RWPE2 (cell line): ENCODE measurements around the gene CLBA1.
"Not testable (repeated sequence)": the region's sequence is repeated elsewhere in the genome, so short reads cannot be mapped to it uniquely, and the experiment has no call there.

Source experiments
- ATAC-seq: fragments of 200-7000 bp; cut with Tn5 transposase; 3 replicates; pipeline ENCODE4 v1.9.1; 2021; ENCODE audit warnings: low read depth
- DNase-seq: peaks from one replicate; pipeline ENCODE4 v3.0.0-alpha.2; 2020; ENCODE audit warnings: low spot score
- H3K27ac ChIP-seq: fragments of 450-650 bp; 2 replicates; pipeline ENCODE4 v1.5.1; 2017; ENCODE audit warnings: mild to moderate bottlenecking; ENCODE audit not compliant: poor library complexity, severe bottlenecking
- H3K27me3 ChIP-seq: fragments of 250-450 bp; sonication (Bioruptor Pico); 2 replicates; pipeline ENCODE4 v1.5.1; 2021; ENCODE audit warnings: mild to moderate bottlenecking, moderate library complexity; ENCODE audit not compliant: insufficient read depth, poor library complexity, severe bottlenecking
- H3K36me3 ChIP-seq: fragments of 250-450 bp; sonication (Bioruptor Pico); 2 replicates; pipeline ENCODE4 v1.5.1; 2020; ENCODE audit warnings: low read depth, mild to moderate bottlenecking, moderate library complexity
- H3K4me1 ChIP-seq: fragments of 250-450 bp; sonication (Bioruptor Pico); 2 replicates; pipeline ENCODE4 v1.5.1; 2021; ENCODE audit warnings: mild to moderate bottlenecking, moderate library complexity; ENCODE audit not compliant: insufficient read depth, poor library complexity, severe bottlenecking
- H3K4me3 ChIP-seq: fragments of 250-450 bp; sonication (Bioruptor Pico); 2 replicates; pipeline ENCODE4 v1.5.1; 2021; ENCODE audit warnings: mild to moderate bottlenecking, moderate library complexity; ENCODE audit not compliant: severe bottlenecking
- H3K9me3 ChIP-seq: fragments of 250-450 bp; sonication (Bioruptor Pico); 2 replicates; pipeline ENCODE4 v1.5.1; 2021; ENCODE audit warnings: mild to moderate bottlenecking, moderate library complexity; ENCODE audit not compliant: severe bottlenecking
- CTCF ChIP-seq: fragments of 450-650 bp; IDR thresholded peaks from one replicate; pipeline ENCODE4 v1.5.1; 2017; ENCODE audit warnings: mild to moderate bottlenecking, moderate library complexity; ENCODE audit not compliant: poor library complexity, severe bottlenecking

Gene CLBA1

GRCh38 chr14:104945986-104946965, 39.3 kb upstream of the CLBA1 start:
- H3K27me3 ChIP-seq, H3K27ac ChIP-seq, H3K9me3 ChIP-seq, H3K4me1 ChIP-seq, ATAC-seq, H3K4me3 ChIP-seq: not testable (repeated sequence)
- peak; percentile 63 for DNase-seq
- H3K36me3 ChIP-seq, result peaks cover 23% of the 10 kb centered on the region

- not testable (repeated sequence) for H3K27ac ChIP-seq, H3K4me1 ChIP-seq, ATAC-seq, H3K4me3 ChIP-seq, H3K27me3 ChIP-seq, H3K9me3 ChIP-seq
- H3K36me3 ChIP-seq, result peaks cover 16% of the 10 kb centered on the region
- DNase-seq, result peak; percentile 61
Measured at GRCh38 chr14:104947201-104947600, 38.4 kb upstream of the CLBA1 start.

GRCh38 chr14:104947881-104948735, 37.5 kb upstream of the CLBA1 start:
- peaks cover 16% of the 10 kb centered on the region for H3K36me3 ChIP-seq
- H3K4me1 ChIP-seq, DNase-seq, H3K4me3 ChIP-seq, H3K27me3 ChIP-seq, ATAC-seq, H3K27ac ChIP-seq, H3K9me3 ChIP-seq: not testable (repeated sequence)

- H3K4me3 ChIP-seq, result no peak overlapping the region
- H3K9me3 ChIP-seq, result no peaks in the 10 kb centered on the region
- H3K36me3 ChIP-seq, result peaks cover 19% of the 10 kb centered on the region
- H3K4me1 ChIP-seq, result no peaks in the 10 kb centered on the region
- peak; percentile 60 for DNase-seq
- ATAC-seq, result no peak
- no peaks in the 10 kb centered on the region for H3K27me3 ChIP-seq
- H3K27ac ChIP-seq, result no peak overlapping the region
- TF ChIP-seq CTCF, result no peak
Measured at GRCh38 chr14:104948736-104949031, 36.9 kb upstream of the CLBA1 start.

GRCh38 chr14:104949406-104949955, 36.1 kb upstream of the CLBA1 start:
- peaks cover 25% of the 10 kb centered on the region for H3K36me3 ChIP-seq
- not testable (repeated sequence) for H3K4me1 ChIP-seq, H3K9me3 ChIP-seq, ATAC-seq, H3K27me3 ChIP-seq, H3K4me3 ChIP-seq, H3K27ac ChIP-seq
- peak; percentile 37 for DNase-seq

GRCh38 chr14:104950021-104950420, 35.6 kb upstream of the CLBA1 start:
- H3K27ac ChIP-seq, result no peak overlapping the region
- no peak overlapping the region for H3K4me3 ChIP-seq
- no peak for ATAC-seq
- H3K36me3 ChIP-seq, result peaks cover 26% of the 10 kb centered on the region
- no peak for TF ChIP-seq CTCF
- peak; percentile 34 for DNase-seq
- H3K4me1 ChIP-seq, result no peaks in the 10 kb centered on the region
- H3K27me3 ChIP-seq, result no peaks in the 10 kb centered on the region
- no peaks in the 10 kb centered on the region for H3K9me3 ChIP-seq

GRCh38 chr14:104950701-104951100, 34.9 kb upstream of the CLBA1 start:
- not testable (repeated sequence) for H3K27me3 ChIP-seq, H3K9me3 ChIP-seq, H3K4me1 ChIP-seq, H3K27ac ChIP-seq, DNase-seq, ATAC-seq, H3K4me3 ChIP-seq
- H3K36me3 ChIP-seq, result peaks cover 32% of the 10 kb centered on the region

GRCh38 chr14:104951863-104952657, 33.5 kb upstream of the CLBA1 start:
- not testable (repeated sequence) for H3K9me3 ChIP-seq, H3K27me3 ChIP-seq, H3K4me3 ChIP-seq, H3K27ac ChIP-seq, ATAC-seq, H3K4me1 ChIP-seq
- peak; percentile 69 for DNase-seq
- peaks cover 46% of the 10 kb centered on the region for H3K36me3 ChIP-seq
